Hepatic stellate cell (primary cell): ENCODE measurements around the gene ASIC2.

Experiments used
- DNase-seq: peaks from one replicate; pipeline ENCODE4 v3.0.0; 2011; ENCODE audit warnings: low spot score

Gene ASIC2

DNA sequence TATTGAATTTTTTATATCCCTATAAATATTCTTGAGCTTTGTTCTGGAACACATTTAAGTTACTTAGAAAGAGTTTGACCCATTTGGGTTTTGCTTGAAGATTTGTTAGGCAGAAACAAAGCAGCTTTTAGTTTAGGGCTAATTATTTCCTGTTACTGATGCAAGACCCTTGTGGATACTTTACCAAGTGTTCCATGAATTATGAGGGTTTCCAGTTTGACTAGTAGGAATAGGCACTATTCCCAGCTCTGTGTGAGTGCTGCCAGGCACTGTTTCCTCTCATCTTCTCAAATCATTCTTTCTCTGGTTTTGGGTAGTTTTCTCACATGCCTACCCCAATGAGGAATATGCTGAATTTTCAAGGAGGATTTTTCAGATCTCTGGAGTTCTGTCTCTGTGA, 221.4 kb downstream of the ASIC2 start:
- DNase-seq = no peak

DNA sequence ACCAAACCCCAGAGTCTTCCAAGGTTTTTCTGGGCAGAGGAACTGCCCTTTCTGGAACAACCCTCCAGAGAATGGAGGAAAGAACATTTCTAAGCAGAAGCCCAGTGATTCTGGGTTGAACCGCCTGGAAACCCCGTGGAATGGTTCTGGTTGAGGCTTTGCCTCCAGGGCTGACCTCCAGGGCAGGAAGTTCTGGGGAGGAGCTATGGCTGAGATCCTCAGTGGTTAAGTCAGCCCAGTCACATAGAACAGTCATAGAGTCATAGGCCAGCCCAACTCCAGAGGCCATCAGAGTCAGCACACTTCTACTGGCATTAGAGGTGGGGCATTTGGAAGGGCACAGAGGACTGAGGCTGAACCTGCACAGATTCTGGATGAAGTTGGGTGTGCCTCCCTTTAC, 235.5 kb downstream of the ASIC2 start:
- no peak for DNase-seq

DNA sequence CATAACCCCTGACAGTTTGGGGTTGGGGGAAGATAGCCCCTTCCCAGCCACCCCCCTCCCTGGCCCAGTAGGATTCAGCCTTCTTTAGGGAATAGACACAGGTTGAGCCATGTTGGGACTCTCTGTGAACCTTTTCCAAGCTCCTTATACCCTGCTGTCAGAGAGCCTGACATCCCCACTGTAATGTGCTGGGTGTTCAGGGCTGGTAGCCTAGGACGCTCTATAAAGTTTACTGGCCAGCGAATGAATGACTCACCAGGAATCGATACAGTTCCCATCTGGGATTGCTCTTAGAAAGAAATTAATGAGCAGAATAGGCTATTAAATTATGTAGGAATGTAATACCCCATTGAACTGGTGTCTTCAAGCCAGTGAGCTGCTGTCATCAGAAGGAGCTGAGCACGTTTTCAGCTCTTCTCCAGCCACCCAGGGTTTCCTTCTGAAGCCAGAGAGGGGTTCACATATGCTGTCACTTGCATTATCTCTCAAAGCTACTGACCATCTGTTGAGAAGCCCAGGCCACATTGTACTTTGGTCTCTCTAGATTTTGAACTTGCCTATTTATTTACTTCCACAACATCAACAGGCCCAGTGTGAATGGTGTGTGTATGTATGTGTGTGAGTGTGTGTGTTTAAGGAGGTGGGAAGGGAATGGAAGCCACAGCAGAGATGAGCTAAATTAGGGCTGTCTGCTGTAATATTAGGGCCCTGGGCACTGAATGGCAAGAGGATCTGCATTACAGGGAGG, 236.5 kb downstream of the ASIC2 start:
- DNase-seq = no peak

- DNase-seq = no peak
Observed at GRCh38 chr17:33055746-33056145, 237.3 kb downstream of the ASIC2 start.

DNA sequence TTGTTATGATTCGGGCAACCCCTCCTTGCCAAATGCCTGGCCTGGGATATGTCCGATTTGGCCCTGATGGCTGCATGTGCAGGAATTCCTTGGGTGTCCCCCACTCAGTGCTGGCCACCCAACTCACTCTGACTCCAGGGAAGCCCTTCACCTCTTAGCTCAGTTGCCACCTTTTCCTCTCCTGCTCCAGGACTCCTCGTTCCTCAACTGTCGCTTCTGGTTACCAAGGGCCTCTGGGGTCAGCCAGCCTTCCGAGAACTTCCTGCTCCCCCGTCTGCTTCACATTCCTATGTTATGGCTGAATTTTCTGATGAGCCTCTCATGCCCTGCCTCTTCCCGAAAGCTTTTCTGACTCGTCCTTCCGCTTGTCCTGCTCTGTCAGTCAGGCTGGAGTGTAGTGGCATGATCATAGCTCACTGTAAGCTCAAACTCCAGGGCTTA, 237.9 kb downstream of the ASIC2 start:
- DNase-seq = no peak

- no peak for DNase-seq
Observed at GRCh38 chr17:33054412-33054811, 238.7 kb downstream of the ASIC2 start.

- DNase-seq = no peak
Observed at GRCh38 chr17:33053676-33054075, 239.4 kb downstream of the ASIC2 start.

GRCh38 chr17:33052856-33053255, 240.2 kb downstream of the ASIC2 start:
- DNase-seq = no peak

- no peak for DNase-seq
Observed at GRCh38 chr17:33050611-33051140, 242.4 kb downstream of the ASIC2 start.

DNA sequence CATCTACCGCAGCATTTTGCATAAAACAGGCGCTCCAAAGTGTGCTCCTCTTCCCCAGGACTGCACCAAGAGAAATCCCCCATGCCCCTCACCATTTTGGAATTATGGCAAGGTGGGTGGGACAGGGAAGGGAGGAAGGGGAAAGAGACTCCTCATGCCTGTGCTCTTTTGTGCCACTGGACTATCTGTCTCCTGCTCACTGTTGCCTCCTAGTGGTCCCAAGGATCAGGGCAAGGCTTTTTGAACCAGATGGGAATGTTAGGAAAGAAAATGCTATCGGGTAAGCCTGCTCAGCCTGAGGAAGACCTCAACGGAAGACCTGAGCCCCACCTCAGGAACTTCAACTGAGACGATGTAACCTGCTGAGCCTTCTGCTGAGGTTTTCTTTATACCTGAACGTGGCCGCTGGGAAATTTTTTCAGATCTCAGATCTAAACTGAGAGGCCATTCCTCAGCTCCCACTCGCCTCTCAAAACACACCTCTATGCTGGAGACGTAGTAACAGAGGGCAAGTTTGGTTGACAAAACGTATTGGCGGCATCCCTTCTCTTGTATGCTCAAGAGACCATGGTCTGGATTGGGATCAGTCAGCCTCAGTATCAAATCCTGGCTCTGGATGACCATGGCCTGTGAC, 243.2 kb downstream of the ASIC2 start:
- DNase-seq = peak; percentile 66

DNA sequence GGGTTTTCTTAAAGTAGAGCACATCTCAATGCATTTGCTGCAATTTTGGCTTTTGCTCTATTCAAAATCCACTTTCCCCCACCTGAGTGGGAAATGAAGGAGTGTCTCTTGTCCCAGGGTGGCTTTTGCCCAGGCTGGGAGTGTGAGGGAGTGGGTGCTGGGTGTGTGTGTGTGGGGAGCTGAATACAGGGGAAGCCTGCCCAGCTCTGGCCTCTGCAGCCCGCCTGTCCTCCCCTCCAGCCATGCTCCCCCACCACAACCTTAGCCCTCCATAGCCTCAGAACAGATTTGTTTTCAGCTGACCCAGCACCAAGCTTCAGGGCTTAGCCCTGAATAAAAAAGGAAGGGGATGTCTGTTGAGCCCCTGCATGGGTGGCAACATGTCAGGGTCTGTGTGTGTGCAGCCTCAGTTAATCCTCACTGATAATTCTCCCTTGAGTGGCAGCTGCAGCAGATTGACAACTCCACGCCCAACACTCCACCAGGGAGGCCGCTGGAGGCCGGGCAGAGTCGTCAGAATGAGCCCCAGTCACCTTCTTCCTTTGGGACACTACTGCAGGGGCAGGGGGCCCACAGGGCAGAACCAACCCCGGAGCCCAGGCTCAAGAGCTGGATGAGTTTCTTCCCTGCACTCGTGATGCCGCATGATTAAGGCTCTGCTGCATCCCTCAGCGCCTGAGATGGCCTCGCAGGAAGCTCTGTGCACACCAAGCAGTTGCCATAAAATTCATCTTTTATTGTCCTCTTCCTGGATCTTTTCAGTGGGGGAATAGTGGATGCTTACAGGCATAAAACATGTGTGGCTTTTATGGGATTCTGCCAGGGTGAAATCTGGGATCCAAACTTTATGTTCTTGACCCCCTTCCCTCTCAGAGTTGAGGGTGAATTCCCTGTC, 246.5 kb downstream of the ASIC2 start:
- DNase-seq = no peak

DNA sequence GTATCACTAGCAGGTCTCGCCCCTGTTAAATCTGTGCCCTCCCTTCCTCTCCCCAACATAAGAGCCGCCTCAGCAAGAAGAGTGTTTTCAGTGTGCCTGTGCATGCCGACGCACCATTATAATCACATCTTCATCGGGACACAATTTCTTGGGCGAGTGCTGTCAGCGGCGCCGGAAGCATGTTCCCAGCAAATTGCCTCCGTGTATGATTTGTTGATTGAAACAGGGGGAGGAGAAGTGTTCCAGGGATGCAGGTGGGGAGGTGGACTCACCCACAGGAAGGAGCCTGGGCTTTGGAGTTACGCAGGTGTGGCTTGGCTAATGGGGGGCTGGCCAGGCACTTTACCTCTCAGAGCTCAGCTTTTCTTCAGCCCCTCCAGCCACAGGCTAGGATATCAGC, 247.9 kb downstream of the ASIC2 start:
- no peak for DNase-seq

DNA sequence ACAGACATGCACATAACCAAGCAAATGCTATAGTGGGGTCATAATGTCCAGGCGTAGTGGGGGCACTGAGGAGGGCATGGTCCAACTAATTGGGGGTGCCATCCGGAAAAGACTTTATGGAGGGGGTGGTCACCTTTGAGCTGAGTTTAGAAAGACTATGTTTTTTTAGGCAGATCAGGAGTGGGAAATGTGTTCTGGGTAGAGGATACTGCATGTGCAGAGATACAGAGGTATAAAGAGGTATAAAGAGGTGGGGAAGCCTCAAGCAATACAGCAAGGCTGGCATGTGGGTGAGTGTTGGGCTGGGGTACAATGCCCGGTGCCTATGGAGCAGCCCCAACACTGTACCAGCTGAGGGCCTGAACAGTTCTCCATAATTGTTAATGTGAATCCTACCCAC, 248.3 kb downstream of the ASIC2 start:
- DNase-seq = no peak

DNA sequence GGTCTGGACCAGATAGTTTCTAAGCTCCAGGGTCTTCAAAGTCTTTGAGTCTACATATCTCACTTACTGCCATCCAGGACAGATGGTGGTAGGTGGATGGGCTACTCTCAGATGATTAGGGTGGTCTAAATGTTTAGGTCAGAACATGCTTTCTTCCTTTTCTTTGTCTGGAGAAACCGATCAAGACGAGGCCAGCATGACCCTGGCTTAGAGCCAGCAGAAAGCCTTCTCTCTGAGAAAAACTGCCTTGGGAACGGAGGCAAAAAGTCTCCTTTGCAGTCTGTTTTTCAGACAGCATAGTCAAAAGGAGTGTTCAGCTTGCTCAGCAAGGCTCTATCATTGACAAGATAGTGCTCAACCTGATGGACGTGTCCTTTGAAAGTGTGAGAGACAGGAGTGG, 252.6 kb downstream of the ASIC2 start:
- DNase-seq = no peak

DNA sequence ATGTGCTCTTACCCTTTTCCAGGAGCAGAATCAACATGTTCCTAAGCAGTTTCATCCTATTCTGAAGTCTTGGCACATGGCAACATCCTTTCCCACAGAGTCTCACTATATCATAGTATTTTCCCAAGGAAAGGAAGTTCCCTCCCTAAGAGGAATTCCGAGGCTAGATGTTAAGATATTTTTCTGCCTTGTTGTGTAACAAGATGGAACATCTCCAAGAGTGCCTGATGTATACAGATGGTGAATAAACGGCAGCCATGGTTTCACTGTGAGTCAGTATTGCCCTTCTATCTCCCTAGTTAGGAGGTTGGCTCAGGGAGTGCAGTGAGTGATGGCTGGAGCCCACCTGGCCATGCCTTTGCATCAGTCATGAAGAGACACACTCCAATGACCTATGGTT, 253.2 kb downstream of the ASIC2 start:
- peak; percentile 34 for DNase-seq

DNA sequence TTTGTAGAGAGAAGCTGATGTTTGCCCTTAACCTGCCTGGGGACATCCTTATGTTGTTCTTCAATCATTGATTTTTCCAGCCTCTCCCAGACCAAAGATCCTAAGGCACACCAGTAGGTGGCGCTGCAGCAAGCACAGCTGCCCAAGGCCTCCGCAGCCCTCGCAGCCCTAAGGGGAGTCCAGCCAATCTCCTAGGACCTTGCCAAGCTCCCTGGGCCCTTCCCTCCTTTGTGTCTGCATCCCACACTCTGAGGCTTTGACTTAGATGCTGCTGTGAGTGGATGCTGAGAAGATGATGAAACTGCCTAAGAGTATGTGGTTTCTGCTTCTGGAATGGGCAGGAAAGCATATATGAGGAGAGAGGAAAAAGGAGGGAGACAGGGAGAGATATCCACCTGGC, 254.4 kb downstream of the ASIC2 start:
- peak; percentile 44 for DNase-seq

GRCh38 chr17:33033176-33033575, 259.9 kb downstream of the ASIC2 start:
- DNase-seq = no peak

GRCh38 chr17:33028778-33029177, 264.3 kb downstream of the ASIC2 start:
- DNase-seq = no peak

- no peak for DNase-seq
Observed at GRCh38 chr17:33028061-33028460, 265.0 kb downstream of the ASIC2 start.

DNA sequence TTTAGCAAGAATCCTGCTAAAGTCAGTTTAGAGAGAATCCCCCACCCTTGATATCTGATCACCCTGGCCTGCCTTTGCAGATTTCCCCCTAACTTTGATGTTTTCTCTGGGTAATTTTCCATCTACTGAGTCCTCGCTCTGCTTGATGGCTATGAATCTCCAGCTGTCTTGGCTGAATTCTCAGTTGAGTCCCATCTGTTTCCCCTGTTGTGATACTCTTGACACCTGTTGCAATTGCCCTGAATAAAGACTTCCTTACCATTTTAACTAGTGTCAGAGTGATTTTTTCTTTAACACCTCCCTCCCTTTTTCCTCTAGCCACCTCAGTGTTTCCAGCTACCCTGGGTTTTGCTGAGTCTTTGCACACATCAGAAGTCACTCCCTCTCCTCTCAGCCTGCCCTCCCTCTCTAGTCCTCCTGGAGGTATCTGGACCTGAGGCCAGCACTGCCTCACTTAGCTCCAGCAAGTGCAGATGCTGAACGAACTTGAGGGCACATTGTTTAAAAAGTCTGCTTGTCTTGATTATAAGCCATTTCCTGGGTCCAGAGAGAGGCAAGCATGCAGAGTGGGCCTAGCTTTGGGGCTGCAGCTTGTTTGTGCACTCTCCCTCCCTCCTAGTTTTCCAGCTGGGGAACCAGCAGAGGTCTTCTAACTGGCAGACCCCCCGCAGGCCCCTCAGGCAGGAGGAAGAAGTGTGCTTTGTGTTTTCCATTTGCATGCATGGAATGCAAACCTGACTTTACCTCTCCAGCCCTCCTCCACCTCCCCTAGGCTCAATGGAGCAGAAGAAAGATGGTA, 268.2 kb downstream of the ASIC2 start:
- DNase-seq = no peak

DNA sequence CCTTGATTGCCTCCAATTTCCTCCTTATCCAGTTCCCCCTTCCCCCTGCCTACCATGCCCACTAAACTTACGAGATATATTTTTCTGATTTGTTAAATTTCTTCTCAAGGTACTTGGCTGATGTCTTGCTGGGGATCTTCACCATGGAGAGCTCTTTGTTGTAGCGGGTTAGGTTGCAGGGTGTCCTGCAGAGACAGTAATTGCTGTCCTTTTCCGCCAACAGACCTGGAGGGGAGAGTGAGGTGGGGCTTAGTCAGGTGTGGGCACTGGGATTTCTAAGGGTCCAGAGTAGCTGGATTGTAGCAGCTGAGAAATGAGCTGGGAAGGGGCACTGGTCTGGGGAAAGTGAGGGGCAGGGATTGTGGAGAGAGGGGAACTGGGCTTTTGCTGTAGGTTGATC, 269.3 kb downstream of the ASIC2 start:
- DNase-seq = no peak
